Fibroblast of skin of back (primary cell): ENCODE data around the gene MYO5B.
"Not testable (repeated sequence)": the region's sequence is repeated elsewhere in the genome, so short reads cannot be mapped to it uniquely, and the experiment has no call there.

Source experiments
- DNase-seq: peaks from one replicate; pipeline ENCODE4 v3.0.0-alpha.2; 2013

The MYO5B gene

DNA sequence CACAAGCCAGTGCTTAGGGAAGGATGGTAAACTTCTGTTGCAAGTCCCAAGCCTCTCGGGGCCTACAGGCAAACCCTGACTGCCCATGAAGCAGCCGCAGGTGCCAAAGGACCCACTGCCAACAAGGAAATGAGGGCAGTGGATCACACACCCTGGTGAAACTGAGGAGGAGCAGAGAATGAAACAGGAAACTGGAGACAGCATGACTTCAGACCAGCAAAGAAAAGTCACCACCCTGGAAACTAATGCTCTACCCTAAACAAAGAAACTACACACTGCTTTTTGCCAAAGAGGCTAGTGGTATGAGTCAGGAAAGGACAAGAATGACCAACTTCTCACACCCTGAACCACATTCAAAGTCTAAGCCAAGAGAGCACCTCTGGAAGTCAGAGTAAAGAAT, 97.2 kb downstream of the MYO5B start:
- peak; percentile 29 for DNase-seq

DNA sequence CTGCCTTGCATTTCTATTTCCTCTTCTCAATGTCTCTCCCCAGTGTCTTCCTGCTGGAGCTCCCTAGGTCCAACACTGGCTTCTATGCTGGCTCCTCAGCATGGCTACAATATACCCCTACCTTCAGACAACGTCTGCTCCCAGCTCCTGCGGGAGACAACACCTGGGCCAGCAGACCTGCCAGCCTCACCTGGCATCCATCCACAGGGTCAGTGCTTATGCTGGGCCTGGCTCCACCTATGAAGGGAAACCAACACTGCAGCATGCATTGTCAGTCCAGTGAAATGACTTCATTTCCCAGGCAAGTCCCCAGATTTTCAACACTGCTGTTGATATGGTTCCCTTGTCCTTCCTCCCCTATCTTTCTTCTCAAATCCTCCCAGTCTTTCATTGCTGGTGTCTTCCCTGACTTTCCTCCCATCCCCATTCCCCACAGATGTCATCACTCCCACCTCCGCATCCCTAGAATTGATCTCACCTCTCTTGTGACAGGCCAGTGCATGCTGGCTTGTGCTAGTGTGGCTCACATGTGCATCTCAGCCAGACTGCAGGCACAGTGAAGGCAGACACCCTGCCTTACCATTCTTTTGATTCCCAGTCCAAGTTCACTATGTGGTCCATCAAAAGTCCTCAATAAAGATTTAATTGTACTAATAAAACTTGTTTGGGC, 98.0 kb downstream of the MYO5B start:
- no peak for DNase-seq

DNA sequence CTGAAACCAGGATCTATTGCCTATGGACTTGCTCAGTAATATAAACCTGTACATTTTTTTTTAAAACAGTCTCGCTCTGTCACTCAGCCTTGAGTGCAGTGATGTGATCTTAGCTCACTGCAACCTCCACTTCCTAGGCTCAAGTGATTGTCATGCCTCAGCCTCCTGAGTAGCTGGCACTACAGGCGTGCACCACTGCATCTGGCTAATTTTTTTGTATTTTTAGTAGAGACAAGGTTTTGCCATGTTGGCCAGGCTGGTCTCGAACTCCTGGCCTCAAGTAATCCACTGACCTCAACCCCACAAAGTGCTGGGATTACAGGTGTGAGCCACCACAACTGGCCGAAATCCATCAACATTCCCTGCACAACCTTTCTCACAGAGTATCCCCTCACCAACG, 100.2 kb downstream of the MYO5B start:
- not testable (repeated sequence) for DNase-seq

DNA sequence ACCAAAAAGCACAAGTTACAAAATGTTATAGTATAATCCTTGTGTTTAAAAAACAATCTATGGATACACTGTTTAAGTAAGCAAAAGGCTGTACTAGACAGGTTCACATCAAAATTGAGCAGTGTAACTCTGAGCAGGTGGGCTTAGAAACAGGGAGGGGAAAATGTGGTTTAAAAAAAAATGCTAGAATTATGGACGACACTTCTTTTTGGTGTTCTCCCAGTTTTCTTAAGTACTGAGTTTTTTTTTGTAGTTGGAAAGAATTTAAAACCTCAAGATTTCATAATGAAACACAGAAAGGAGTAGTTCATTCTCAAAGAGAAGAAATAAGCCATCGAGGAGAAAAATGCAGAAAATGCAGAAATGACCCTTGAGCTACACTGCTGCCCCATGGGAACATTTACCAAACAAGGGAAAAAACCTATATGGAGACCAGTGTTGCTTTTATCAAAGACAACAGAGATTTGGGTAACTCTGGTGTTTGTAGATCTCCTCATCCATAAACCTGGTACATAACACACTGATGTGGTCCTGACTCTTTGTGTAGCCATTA, 100.7 kb downstream of the MYO5B start:
- no peak for DNase-seq

DNA sequence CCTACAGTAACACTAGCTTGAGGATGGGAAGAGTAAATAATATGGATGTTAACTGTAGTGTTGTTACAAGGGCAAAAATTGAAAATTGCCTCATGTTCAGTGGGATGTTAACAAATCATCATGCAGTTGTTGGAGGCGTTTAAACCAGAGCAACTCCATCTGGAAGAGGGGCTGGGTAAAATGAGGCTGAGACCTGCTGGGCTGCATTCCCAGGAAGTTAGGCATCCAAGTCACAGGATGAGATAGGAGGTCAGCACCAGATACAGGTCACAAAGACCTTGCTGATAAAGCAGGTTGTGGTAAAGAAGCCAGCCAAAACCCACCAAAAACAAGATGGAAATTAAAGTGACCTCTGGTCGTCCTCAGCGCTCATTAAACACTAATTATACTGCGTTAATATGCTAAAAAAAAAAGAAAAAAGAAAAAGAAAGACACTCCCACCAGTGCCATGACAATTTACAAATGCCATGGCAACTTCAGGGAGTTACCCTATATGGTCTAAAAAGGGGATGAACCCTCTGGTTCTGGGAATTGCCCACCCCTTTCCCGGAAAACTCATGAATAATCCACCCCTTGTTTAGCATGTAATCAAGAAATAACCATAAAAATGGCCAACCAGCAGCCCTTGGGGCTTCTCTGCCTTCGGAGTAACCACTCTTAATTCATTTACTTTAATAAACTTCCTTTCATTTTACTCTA, 101.4 kb downstream of the MYO5B start:
- DNase-seq: no peak

DNA sequence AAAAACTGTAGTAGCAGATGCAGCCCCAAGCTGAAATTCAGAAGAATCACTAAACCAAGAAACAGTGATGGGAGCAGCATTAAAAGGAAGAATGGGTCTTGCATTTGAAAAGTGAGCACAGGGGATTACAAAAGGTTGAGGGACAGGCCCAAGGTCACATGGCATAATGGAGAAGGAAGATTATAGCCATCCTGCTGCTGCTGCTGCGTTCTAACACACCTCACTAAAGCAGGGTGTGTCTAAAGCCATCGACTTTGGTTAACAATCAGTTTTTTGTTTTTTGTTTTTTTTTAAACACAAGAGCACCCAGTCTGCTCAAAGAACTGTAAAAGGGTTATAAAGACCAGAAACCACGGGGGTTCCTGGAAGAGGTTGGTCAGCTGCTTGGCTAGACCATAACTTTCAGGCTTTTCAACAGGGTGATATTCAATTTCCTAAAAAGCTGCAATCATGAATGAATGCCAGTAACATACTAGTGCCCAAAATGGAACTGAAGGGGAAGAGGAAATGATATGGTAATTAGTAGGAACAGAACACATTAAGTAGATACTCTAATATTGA, 102.6 kb downstream of the MYO5B start:
- DNase-seq: no peak

DNA sequence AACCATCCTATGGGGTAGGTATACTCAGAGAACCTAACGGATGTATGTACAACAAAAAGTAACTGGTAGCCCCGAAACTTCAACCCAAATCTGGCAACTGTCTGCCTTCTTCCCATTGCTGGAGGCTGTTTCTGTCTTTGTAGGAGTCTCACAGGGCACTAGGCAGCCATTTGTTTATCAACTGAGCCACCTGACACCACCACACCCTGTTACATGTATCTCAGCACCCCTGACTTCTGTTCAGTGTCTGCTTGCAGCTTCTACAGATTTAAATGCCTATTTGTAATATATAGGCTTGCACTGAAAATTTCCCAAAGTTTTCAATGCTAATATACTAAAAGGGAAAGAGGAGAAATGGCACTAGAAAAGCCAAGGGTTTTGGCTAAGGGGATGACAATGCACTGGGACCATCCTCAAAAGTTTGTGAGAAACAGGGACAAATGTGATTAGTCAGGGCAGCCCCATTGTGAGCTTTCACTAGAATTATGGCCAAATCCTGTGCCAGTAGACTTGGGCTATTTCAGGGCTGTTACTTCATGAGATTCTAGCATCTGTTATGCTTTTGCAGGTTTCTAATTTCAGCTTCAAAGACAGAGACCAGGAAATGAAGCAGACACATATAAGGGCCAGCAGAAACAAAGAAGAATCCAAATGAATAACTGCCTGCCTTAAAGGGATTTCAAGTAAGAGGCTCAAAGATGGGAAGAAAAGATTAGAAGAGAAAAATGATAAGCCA, 103.3 kb downstream of the MYO5B start:
- DNase-seq: no peak

DNA sequence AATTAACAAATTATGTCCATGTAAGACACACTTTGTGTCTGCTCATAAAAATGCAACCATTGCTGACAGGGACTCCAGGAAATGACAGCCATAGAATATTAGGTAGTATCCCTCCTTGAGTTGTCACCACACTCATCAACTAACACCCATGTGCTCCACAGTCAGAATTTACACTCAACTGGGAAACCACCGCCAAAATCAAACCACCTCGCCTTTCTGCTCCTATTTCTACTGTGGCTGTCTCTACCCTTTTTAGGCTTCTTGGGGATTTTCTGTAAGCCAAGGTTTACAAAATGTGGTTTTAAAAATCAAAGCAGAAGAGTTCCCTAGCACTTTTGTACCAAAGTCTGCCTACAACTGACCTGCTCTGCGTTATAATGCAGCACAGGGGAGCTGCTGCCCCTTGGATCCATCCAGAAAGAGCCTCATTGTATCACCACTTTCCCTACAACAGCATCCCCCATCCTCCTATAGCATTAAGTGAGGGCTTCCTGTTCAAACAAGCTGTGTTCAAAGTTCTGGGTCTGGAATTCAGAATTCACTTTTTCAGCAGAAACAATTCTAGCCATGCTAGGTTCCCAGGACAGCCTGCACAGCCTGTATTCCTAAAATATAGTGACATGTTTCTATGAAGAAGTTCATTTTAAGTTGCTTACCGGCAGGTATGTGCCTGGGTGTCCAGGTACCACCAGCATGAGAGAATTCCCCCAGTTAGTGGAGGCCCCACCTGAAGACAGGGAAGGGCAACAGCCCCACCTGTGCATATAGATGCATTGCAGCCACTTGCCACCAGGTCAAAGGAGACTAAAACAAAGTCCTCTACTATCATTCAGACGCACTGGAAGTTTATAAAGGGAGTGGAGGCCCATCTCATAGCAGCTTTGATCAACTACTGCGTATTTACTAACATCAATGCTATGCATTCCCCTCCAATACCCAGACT, 104.3 kb downstream of the MYO5B start:
- DNase-seq: no peak

DNA sequence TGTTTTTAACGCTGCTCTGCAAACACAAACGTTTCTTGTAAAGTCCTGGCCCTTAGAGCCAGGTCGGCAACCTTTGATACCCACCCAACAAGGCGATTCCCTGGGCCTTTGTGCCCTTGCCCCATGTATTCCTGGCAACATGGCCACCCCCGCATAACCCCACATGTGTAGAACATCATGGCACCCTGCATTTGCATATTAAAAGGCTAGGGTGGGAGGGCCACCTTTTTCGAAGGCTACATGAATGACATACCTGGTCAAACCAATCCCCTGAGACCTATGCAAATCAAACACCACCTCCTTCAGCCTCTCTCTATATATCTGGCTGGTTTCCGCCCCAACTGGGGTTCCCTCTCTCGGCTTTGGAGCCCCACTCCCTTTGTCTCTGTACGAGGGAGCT, 105.2 kb downstream of the MYO5B start:
- DNase-seq: no peak

DNA sequence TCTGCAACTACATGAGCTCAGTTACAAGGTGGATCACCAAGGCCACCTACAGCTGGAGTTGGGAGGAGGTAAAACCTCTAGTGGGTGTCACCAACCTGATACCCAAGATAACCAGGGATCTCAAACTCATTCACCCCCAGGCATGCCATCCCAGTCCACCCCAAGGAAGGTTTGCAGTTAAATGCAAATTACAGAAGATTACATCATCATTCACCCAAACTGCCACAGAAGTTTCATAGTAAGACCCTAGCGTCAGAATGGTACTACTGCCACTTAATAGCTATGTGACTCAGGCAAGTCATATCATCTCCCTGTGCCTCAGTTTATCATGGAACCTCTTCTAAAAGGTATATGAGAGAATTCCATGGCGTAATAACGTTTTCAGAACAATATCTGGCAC, 111.2 kb downstream of the MYO5B start:
- no peak for DNase-seq

DNA sequence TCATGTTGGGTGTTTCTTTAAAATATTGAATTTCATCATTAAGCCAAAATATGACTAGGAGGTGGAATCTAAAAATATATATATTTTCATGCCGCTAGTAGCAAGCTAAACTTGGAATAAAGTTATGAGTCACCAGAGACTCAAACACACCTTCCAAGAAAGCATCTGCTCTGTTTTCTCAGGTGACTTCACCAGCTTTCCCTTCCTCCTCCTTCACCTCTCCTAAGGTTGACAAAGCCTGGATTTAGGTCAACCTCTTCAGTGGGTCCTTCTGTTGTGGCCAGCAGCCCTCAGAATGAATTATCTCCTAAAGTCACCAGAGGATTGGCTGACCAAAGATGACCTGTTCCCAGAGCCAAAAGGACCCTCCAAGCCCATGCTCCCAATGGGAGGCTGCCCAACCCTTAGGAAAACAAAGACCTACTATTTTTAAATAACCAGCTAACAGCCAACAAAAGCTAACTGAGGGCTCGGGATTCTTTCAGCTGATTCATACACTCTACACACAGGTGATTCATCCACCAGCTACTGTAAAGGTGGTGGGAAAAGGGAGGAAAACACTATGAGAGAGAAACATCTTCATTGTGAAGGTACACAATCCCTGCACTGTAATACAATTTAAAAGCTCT, 113.9 kb downstream of the MYO5B start:
- DNase-seq: peak; percentile 28

DNA sequence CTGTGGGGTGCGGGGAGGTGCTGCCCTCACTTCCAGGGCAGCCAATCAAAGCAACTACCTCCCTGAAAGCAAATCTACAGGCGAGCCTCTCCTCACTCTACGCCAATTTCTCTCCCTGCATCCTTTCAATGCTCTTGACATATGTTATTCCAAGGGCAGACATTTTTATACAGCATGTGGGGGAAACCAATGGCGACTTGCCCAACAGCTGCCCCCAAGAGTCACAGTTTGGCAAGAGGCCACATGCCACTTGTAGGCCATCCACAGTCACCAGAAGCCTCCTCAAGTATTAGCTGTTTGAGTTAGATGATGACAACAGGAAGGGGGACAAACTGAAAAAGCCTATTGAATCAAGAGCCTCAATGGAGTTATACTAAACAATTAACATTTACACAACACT, 114.6 kb downstream of the MYO5B start:
- DNase-seq: no peak

DNA sequence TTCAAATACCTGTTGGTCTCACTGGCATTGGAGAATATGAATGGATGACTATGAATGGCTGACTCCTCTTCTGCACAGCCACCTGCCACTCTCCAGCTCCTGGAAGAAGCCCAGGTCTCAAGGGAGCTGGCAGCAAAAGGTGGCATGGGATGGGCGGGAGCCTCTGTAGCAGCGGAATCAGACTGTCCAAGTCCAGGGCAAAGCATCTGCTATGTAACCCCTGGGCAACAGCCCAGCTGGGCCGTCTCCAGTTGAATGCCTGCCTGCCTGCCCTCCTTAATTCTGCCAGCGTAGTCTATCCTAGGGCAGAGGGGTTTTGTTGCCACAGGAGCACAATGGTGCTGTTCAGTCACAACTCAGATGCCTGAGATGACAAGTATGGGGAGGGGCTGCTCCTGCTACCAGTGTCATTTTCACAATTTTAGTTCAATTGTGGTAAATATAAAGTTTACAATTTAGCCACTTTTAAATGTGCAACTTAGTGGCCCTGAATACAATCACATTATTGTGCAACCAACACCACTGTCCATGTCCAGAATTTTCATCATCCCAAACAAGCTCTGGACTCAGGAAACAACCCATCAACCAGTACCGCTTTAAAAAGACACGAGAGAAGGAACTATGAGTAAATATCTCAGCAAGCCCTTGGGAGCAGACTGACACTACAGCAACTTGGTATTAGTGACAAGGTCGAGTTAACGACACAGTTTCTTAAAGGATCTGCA, 115.2 kb downstream of the MYO5B start:
- no peak for DNase-seq

DNA sequence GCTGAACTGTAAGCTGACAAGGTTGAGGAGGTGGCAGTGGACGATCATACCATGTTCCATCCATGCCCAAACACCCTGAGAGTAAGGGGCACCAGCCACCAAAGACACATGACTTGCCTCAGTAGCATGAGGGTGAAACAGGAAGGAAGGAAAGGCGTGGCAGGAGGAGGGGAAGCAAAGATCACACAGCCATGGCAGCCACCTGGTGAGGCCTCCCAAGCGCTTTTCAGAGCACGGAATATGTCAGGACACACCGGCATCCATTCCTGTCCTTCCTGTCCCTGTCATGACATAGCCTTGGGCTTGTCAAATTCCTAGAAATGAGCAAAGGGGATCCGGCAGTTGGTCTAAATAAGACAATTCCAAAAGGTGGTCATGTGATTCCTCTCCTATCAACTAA, 118.7 kb downstream of the MYO5B start:
- DNase-seq: no peak

DNA sequence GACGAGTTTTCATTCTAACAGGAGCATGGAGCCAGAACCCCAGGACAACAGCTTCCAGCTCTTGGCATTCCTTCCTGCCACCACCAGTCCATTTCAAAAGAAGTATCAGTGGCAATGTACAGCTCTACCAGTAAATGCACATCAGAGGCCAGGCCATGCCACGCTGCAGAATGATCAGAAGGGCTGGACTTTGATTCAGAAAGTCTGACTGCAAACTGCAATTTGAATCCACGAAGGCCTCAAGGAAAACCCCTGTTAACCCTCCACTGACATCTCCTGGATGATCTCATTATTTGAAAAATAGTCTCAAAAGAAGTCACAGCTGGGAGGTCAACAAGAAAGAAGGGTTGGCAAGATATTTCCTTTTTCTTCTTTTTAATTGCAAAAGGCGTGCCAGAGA, 119.2 kb downstream of the MYO5B start:
- no peak for DNase-seq

DNA sequence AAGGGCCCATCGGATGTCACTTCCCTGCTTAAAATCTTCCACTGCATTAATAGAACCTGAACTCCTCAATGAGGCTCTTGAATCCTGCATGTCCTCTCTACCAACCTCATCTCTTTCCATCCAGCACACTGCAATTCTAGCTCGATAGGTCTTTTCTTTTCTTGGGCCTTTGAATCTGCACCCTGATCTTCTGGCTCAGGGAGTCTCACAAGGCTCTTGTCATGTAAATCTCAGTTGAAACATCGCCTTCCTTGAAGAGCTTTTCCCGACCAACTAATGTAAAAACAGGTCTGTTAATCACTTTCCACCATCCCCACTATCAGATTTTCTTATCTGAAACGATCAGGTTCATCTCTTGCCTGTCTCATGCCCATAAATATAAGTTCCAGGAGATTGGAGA, 120.5 kb downstream of the MYO5B start:
- DNase-seq: no peak

DNA sequence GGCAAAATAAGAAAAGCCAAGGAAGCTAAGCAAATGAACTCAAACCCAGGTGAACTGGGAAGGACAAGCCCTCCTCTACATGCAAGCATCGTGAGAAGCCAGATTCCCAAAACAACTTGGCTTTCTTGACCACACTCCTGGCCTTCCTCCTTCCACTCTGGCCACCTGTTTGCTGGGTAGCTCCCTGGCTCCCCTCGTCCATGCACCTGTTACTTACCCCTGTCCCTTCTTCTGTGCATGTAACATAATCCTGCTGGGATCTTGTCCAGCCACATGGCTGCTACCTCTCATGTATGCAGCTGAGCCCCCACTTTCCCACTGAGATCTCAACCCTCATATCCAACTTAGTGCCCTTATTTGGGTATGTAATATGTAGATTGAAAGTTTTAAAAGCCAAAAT, 121.6 kb downstream of the MYO5B start:
- DNase-seq: no peak

DNA sequence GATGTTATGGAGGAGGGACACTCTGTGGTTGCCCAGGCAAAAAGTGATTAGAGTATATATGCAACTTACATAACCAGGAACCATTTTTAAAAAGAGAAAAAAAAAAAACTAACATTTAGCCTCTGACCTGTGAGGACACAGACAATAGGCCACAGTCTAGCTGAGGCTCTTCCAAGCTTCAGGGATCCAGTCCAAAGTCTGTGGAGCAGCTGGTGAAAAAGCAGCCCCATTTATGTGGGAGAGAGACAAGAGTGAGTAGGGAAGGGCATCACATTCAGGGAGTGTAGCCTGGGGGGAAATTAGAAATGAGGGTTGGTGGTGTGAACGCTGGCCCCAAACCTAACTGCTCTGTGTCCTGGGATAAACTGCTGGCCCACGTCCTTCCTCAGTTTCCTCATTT, 122.8 kb downstream of the MYO5B start:
- no peak for DNase-seq

DNA sequence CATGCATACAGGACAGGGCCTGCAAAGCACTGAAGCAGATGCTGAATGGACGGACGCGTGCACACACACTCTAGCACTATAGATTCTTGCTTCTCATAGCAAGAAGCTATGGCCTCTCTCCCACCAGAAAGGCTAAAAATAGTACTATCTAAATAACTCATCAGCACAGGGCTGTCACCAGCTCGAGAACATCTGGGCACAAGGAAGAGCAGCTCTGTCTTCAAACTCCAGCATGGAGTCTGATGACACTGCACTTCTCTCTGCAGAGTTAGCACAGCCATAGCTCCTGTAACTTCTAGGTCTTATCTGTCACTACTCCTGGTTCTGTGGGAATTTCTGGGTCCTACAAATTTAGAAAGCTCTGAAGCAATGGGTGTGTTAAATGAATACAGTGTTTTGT, 123.5 kb downstream of the MYO5B start:
- no peak for DNase-seq

DNA sequence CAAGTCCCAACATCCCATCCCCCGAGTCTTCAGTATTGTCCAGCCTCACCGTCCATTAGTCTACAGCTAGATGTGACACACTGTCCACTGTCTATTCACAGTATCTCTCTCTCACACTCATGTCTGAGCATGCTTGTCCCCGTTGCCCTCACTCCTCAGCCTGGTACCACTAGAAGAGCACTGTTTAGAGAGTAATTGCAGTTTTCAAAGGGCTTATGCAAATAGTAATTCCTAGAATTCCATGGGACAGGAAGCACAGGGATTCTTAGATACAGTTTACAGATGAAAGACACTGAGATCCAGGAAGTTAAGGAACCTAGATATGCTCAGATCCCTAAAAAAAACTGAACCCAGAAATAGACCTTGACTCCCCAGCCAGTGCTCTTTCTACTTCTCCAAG, 125.5 kb downstream of the MYO5B start:
- DNase-seq: no peak

DNA sequence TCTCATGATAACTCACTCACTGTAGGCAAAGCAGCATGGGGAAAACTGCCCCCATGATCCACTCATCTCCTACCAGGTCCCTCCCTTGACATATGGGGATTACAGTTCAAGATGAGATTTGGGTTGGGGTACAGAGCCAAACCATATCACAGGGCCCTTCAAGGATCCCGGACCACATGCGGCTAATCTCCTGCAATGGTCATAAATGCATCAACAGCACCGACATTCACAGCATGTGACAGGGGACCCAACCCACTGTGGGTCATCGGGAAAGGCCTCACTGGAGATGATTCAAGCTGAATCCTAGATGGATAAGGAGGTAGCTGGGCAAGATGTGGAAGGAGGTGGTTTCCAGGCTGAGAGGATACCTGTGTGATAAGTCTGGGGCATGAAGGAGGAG, 129.4 kb downstream of the MYO5B start:
- DNase-seq: no peak
